NCI-H2107 treated with DMSO at 0.1 percent for 48 hours (cell line): ENCODE results near the gene SLC2A2.

Experiments used
- DNase-seq: peaks from one replicate; lab custom pipeline; 2025; ENCODE audit not compliant: unreplicated experiment; lab: John Stamatoyannopoulos, UW

SLC2A2 gene

DNA sequence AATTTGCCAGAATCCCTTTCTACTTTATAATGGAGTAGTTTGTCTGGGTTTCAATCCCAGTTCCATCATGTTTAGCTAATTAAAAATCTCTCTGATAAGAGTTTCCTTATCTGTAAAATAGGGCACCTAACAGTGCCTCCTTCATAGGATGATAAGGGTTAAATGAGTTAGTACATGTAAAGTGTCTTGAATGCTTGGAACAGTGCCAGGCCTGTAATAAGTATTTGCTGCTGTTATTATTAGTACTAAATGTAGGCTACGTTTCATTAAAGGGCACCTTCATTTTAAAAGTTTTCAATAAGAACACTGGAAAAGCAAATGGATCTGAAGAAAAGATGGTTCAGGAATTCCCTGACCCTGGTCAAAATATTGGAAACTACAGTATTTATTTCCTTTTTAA is 11.8 kb upstream of the SLC2A2 start:
- DNase-seq: no peak

DNA sequence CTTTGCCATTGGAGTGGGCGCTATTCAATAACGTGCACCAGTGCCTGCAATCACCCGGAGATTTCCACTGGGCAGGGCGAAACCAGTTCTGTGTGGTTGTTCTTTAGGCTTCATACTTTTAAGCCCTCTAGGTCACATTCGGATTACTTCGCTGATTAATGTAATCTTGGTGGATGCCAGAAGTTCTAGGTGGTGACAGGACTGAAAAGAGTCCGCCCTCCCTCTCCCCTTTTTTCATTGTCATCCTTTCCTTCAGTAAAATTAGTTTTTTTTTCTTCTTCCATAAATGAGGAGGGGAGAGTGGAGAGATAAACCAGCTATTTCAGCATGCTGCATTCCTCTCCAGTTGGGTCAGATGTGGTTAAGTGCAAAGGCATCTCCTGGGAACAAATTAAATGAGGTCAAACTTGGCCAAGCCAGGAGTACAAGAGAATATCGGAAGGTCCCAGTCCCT is 2.3 kb upstream of the SLC2A2 start:
- DNase-seq: no peak

DNA sequence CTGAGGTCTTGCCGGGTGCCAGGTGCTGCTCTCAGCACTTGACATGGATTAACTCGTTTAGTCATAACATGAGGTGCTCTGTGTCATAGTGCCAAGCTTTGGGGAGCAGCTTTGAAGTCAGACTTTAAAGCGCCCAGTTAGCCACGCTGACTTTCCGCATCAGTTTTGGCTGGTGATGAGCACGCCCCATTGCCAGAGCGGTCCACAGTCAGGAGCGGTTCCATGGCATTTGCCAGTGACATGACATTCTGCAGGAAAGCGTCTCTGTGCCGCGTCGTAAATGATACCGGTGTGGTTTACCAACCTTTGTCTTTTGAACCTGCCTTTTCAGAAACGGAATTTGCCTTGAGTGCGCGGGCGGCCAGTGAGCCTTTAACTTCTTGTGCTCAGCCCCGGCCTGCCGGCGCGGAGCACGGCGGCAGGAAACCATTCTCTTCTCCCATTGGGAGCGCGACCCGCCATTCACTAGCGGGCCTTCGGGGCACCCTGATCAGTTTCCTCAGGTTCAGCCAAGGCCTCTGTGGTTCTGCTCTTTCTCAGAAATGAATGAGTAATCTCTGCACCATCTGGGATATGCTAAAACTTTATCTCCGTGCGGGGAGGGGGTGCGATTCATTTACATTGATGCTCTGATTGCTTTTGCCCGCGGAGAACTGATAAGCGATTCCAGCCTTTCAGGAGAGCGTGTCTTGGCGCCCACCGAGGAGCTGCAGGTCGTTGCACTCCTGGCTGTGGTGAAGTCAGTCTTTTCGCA is 1.7 kb upstream of the SLC2A2 start:
- peak; percentile 79 for DNase-seq

DNA sequence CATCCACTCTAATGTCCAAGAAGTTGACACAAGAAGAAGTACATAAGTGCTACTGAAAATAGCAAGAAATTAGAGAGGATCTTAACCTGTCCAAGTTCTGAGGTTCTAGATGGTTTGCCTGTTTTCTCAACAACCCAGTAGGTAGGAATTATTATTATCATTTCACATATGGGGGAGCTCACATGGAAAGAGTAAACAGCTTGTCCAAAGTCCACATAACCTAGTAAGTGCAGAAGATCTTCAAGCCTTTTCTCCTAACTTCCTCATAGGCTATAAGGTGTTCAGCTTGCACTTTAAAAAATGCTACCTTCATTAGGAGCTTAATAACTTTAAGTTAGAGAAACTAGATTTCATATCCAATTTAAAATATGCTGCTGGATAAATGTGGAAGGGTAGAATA is 3.0 kb downstream of the SLC2A2 start:
- no peak for DNase-seq

DNA sequence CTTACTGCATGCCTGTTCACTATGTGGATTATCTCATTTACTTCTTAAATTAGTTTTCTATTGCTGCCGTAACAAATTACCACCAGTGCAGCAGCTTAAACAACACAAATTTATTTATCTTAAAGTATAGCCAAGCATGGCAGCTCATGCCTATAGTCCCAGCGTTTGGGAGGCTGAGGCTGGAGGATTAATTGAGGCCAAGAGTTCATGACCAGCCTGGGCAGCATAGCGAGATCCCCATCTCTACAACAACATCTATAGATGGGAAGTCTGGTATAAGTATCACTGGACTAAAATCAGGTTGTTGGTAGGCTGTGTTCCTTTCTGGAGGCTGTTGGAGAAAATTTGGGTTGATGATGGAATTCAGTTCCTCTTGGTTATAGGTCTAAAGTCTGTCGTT is 5.1 kb downstream of the SLC2A2 start:
- no peak for DNase-seq

DNA sequence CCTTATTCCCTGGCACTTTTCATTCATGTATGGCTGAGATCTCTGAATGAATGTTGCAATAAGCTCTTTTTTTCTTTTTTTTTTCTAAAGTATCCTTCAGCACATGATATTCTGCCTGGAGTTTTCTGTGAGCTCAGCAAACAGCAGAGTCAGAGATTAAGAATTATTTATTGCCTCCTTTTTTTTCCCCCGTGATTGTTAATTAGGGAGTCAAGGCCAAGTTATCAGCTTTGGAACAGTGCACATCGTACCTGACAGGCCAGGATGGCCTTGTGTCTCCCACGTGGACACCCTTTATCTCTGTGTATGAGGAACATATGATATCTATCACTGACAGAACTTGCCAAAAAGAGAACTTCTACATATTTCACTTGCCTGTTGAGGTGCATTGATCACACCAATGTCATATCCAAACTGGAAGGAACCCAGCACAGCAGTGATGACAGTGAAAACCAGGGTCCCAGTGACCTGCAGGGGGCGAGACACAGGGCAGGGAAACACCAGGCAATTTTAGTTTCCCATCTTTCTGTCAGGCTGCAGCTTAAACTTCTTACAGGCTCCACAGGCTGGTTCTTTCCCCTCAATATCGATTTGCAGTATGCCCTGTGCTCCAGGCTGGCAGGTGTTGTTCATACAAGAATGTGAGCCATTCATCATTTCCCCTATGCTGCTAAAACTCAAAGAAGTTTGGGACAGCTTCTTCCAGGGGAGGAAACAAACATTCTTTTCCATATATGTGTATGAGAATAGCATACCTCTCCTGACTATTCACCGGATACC is 8.2 kb downstream of the SLC2A2 start:
- DNase-seq: peak; percentile 71

DNA sequence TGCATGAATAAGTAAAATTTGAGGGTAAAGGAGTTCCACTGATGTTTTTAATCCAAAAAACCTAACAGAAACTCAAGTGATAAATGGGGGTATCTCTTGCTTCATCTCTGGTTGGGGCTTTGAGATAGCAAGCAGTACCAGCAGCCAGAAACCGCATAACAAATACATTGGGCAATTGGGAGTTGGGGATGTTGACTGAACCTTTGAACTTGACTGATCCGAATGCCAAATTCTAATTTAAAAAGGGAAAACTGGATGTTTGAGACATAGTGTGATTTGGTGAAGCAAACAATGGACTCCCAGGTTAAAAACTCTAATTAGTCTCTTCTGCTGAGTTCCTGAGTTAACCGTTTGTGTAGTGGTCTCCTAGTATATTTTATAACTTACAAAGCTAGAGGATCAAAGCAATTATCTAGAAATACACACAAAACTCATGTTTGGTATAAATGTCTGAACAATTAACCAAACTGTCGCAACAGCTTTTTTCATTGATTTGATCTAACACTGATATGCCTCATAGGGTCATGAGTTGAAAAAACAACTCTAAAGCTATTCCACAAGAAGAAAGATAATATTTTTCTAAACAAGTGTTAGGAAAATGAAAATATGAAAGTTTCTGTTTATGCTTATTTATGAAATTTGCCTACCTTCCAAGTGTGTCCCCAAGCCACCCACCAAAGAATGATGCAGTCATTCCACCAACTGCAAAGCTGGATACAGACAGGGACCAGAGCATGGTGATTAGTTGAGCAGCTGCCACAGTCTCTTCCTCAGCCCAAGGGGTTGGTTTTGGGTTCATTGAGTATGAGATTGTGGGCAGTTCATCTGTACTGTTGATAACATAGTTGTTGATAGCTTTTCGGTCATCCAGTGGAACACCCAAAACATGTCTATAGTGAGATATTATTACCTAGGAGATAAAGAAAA is 12.4 kb downstream of the SLC2A2 start:
- DNase-seq: no peak

DNA sequence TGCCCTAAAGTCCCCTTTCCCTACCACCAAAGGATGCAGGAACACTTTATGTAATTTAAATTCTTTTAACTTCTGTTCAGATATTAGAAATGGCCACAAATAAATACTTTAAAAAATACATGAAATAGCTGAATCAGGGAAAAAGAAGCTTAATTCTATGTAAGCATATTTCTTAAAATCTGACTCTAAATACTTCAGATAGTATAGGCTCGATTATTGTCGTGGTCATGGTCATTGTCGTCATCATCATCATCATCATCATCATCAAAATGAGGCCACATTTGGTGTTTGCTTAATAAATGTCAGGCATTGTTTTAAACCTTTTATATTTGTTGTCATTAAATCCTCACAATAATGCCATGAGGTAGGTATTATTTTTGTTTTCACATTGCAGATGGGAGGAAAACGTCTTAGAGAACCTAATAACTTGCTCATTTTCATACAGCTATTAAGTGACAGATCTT is 14.6 kb downstream of the SLC2A2 start:
- DNase-seq: no peak

DNA sequence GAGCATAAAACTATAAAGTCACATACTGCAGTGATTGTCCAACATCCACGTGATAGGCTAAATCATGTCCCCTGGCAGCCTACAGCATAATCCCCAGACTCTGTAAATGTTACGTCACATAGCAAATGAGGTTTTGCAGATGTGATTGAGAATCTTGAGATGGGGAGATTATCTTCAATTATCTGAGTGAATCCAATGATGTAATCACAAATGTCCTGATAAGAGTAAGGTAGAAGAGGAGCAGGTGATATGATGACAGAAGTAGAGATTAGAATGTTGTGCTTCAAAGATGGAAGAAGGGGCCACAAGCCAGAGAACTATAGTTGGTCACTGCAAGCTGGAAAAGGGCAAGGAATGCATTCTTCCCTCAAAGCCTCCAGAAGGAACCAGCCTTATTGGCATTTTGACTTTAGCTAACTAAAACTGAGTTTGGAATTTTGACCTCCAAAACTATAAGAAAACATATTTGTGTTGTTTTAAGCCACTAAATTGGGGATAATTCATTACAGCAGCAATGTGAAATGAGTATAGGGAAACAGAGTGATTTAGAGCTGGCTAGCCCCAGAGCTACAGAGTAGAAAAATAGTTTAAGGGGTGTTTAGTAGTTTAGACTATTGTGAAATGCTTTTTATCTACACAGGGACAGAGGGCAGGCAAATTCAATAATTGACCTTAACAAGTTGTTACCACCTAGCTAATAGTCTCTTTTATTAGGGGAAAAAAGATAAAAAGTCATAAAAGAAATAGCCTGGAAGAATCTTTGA is 15.2 kb downstream of the SLC2A2 start:
- no peak for DNase-seq

DNA sequence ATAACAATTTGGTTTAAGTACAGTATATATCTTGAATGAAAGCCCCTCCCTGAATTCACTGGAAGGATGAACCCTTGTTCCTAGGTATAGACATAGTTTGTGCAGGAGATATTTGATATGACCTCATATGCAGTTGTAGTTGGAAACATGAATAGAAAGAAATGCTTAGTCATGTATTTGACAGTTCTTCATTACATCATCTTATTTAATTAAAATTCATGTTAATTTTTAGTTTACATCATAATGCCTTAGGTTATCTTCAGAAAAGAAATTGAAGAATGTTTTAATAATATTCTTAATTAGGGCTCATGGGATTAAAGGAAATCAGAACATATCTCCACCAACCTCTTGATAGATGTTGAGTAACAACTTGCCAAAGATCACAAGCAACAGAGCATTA is 19.2 kb downstream of the SLC2A2 start:
- no peak for DNase-seq

DNA sequence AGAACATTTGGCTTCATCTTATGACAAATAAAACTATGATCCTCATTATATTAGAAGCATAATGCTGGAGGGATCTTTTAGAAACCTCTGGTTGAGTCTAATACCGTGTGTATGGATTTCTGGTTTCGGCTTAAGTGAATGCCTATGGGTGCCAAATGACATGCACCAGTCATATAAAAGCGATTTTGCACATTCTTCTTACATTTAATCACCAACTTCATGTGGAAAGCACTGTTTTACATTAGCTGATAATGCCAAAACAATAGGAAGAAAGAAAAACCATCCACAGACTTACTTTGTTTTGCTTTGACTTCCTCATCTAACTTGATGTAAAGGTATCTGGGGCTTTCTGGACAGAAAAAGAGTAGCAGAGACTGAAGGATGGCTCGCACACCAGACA is 20.9 kb downstream of the SLC2A2 start:
- DNase-seq: no peak

DNA sequence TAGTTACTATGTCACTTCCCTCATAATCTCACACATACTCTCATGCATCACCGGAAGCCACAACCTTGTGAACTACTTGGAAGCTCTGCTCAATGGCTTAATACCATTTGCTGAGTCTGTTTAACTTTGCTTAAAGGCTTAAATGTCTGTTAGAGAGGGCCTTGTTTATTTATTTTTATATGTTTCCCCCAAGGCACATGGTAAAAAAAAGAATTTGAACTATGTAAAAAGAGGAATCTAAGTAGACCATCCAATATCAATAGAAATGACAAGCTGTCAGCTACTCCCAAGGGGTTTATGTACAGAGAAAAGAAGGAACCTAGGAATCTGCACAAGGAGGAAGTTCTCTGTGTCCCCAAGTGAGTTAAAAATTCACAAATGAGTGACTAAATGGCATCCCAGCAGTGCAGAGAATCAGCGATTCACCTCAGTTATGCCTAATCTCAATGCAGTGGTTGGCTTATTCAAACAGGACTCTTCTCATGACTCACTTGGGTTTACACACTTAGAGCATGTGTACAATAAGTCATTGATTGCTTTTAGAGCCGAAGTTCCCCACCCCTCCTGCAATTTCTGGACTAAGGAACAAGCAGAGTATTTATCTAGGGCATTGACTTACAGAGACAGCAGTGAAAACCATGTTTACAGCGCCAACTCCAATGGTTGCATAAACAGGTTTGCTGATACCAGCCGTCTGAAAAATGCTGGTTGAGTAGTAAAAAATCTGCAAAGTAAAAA is 24.4 kb downstream of the SLC2A2 start:
- no peak for DNase-seq

DNA sequence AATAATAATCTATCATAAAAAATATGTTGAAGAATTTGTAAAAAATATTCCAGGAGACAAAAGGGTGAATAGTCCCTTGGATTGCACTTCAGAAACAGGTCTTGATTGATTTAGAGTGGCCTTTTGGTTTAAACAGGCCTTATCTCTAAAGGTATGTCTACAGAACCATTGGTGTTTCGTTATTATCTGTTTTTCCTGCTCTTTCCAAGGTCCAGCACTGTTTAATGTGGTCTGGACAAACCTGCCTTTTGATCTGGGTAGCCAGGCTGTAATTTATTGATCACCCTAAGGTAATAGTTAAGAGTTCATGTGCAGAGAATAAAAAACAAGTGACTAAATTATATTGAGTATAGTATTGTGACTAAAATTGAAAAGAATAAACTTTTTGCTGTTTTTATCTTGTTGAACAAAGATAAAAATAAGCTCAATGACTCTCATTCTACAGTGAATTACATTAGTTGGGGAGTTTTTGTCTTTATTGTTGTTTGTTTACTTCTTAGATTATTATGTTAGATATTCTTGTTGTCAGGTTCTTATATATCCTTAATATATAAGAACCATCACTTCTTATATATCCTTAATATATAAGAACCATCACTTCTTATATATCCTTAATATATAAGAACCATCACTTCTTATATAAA is 25.1 kb downstream of the SLC2A2 start:
- DNase-seq: no peak

DNA sequence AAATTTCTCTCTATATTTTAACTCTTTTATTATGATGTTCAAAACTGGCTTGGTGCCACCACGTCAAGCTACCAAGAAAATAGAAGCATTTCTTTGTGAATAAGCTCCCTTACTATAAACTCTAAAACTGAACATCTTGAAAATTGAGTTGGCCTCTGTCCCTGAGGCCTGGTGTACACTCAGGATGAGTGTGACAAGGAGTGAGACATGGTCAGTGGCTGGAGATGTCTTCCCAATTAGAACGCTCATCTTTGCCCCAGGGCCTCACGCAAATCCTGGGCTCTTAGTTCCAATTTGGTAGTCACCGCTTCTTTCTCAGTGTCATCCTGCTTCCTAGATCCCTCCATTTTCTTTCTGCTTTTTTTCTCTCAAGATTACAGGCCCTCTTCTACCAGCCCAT is 26.2 kb downstream of the SLC2A2 start:
- no peak for DNase-seq

DNA sequence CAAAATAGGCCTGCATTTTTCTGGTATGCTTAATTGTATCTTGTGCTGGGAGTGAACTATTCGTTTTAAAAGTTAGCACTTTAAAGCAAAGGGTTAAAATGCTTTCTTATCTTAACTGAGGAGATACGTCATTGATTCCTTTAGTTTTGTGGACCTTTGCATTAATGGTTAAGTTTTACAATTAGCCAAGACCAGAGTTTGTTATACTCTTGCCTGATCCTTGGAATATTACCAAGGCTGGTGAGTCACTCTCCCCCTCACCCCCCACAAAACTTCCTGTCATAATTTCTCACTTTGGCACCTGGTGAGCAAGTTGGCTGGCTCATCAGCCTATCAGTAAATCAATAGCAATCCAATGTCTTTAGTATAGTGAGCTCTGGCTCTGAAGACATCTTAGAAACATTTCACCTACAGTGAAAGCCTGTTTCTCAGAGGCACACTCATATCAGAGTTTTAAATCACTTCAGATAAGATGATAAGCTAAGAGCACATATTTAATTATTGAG is 26.7 kb downstream of the SLC2A2 start:
- no peak for DNase-seq

DNA sequence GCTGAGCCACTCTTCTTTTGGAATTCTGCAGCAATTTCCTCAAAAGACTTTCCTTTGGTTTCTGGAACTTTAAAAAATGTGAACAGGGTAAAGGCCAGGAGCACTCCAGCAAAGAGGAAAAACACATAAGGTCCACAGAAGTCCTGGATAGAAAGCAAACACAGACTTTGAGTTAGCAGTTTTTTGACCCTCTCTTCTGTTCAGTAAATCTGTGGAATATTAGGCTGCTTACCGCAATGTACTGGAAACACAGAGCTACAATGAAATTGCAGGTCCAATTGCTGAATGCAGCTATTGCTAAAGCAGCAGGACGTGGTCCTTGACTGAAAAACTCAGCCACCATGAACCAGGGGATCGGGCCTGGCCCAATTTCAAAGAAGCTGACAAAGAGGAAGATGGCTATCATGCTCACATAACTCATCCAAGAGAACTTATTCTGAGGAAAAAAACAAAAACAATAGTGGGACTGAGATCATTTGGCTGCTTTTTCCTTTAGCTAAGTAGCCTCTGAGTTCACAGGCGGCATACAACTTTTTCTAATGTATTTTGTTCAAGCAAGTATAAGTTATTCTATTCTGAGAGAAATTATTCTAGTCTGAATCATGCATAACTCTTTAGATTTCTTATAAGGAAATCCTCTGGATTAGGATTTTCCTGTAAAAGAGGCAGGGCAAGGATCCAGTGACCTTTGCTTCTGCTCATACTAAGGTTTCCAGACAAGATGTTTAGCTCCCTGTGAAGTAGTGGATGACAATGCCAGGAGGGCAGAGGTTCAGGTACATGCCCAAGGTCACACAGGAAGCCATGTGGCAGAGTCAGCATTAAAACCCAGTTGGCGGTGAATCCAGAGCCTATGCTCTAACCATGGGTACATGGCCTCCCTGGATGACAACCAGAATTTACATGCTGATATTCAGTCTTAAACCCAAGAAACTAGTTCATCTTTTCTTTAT is 28.3 kb downstream of the SLC2A2 start:
- DNase-seq: no peak

DNA sequence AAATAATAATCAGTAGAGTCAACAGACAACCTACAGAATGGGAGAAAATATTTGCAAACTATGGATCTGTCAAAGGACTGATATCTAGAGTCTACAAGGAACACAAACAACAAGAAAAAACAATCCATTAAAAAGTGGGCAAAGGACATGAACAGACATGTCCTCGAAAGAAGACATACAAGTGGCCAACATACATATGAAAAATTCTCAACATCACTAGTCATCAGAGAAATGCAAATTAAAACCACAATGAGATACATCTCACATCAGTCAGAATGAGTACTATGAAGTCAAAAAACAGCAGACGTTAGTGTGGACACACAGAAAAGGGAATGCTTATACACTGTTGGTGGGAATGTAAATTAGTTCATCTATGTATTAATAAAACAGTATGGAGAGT is 33.7 kb downstream of the SLC2A2 start:
- DNase-seq: no peak

DNA sequence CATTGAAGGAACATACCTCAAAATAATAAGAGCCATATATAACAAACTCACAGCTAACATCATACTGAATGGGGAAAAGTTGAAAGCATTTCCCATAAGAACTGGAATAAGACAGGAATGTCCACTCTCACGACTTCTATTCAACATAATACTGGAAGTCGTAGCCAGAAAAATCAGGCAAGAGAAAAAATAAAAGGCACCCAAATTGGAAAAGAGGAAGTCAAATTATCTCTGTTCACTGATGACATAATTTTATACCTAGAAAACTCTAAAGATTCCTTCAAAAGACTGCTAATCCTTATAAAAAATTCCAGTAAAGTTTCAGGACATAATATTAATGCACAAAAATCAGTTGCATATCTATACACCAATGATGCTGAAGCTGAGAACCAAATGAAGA is 34.9 kb downstream of the SLC2A2 start:
- no peak for DNase-seq
